K562 (cell line): Measurements from ENCODE around the gene RBFOX1. TPM values are rescaled to one million over a fixed set of nuclear protein-coding genes. Genes with fewer than 3 reads are reported as not detected.

ENCODE experiments used
- ATAC-seq: fragments of 200-7000 bp; cut with Tn5 transposase; 3 replicates; pipeline ENCODE4 v1.9.1; 2020; ENCODE audit warnings: moderate library complexity
- BruUV-seq: library from RNA; stranded (reverse); fragments of 400-500 nt; replicated peaks from 2 replicates; lab custom pipeline; 2021; lab: Mats Ljungman, UMichigan
- CTCF ChIA-PET: fragments of 300-600 bp; formaldehyde crosslinking; extraction: SDS; loops from one replicate; lab custom pipeline; 2021; ENCODE audit warnings: low intra/inter-chr PET ratio; lab: Yijun Ruan, JAX
- POLR2A ChIA-PET: fragments of 300-600, 350-650 bp; sonication (Branson Sonifier 250); formaldehyde crosslinking; extraction: SDS; loops from one replicate; lab custom pipeline; 2021; ENCODE audit warnings: antibody characterized with exemption, inconsistent platforms; lab: Yijun Ruan, JAX
- DNase-seq, 4 experiments: peaks; one replicate each; pipeline versions ENCODE4 v3.0.0 to v3.0.0-alpha.2; 2011 to 2018; ENCODE audit warnings: low spot score in 3 of 4, mixed read lengths in 3 of 4; ENCODE audit errors: extremely low read depth in 1 of 4
- FAIRE-seq: peaks from 2 replicates; lab custom pipeline; 2011; peaks lifted over from hg19 to GRCh38; lab: Jason Lieb, UNC
- H2AFZ ChIP-seq: 2 replicates; pipeline ENCODE4 v1.6.0; 2011; ENCODE audit warnings: low read depth, low read length, control low read depth, inconsistent platforms
- H3K27ac ChIP-seq: fragments of 200-600 bp; 3 replicates; pipeline ENCODE4 v1.8.0; 2011; ENCODE audit warnings: low read depth, mild to moderate bottlenecking, control low read depth, inconsistent platforms, low read length, moderate library complexity, mixed read lengths; ENCODE audit errors: extremely low read depth
- H3K27me3 ChIP-seq, 2 experiments: fragments of 300-600 bp in 1 of 2; 2 replicates in 1 of 2; 3 replicates in 1 of 2; pipeline versions ENCODE4 v1.6.0 to v1.8.0; 2011; ENCODE audit warnings: inconsistent platforms in 2 of 2, low read length in 2 of 2, mild to moderate bottlenecking in 1 of 2, mixed read lengths in 1 of 2, moderate library complexity in 1 of 2; ENCODE audit not compliant: control insufficient read depth in 2 of 2, insufficient read depth in 2 of 2
- H3K36me3 ChIP-seq: fragments of 300-600 bp; 3 replicates; pipeline ENCODE4 v1.8.0; 2011; ENCODE audit warnings: mild to moderate bottlenecking, low read length, inconsistent platforms; ENCODE audit not compliant: control insufficient read depth, insufficient read depth
- H3K4me1 ChIP-seq, 2 experiments: fragments of 200-600 bp in 1 of 2; replicated peaks in 1 of 2; 2 replicates in 1 of 2; 3 replicates in 1 of 2; pipeline versions ENCODE4 v1.5.1 to v1.8.0; 2011; ENCODE audit warnings: inconsistent platforms in 2 of 2, low read length in 2 of 2, mild to moderate bottlenecking in 1 of 2, mixed read lengths in 1 of 2, moderate library complexity in 1 of 2; ENCODE audit not compliant: control insufficient read depth in 2 of 2, insufficient read depth in 2 of 2
- H3K4me2 ChIP-seq: 2 replicates; pipeline ENCODE4 v1.6.1; 2011; ENCODE audit warnings: low read length, control low read depth, inconsistent platforms, mixed read lengths; ENCODE audit not compliant: insufficient read depth
- H3K4me3 ChIP-seq: fragments of 200-600 bp; sonication (generic), shearing (Covaris generic); 2 replicates; pipeline ENCODE4 v1.5.1; 2016; ENCODE audit warnings: control low read depth, inconsistent platforms
- H3K79me2 ChIP-seq: fragments of 200-600 bp; 3 replicates; pipeline ENCODE4 v1.8.0; 2011; ENCODE audit warnings: low read length, inconsistent platforms; ENCODE audit not compliant: control insufficient read depth, insufficient read depth
- H3K9ac ChIP-seq, 2 experiments: 2 replicates each; pipeline versions ENCODE4 v1.6.0 to v1.6.1; 2011; ENCODE audit warnings: low read depth in 2 of 2, low read length in 2 of 2, control low read depth in 1 of 2, inconsistent platforms in 1 of 2, mild to moderate bottlenecking in 1 of 2, mixed read lengths in 1 of 2; ENCODE audit not compliant: insufficient read depth in 1 of 2
- H3K9me1 ChIP-seq: one replicate; pipeline ENCODE4 v1.6.0; 2011; ENCODE audit warnings: inconsistent platforms, mild to moderate bottlenecking, low read length, moderate library complexity; ENCODE audit not compliant: control insufficient read depth, insufficient read depth
- H3K9me3 ChIP-seq: replicated peaks from 2 replicates; pipeline ENCODE4 v1.5.1; 2011; ENCODE audit warnings: low read depth, low read length, inconsistent platforms; ENCODE audit not compliant: control insufficient read depth, insufficient read depth
- H4K20me1 ChIP-seq: replicated peaks from 2 replicates; pipeline ENCODE4 v1.6.1; 2011; ENCODE audit warnings: low read length, inconsistent platforms, mixed read lengths; ENCODE audit not compliant: control insufficient read depth, insufficient read depth
- CBX1 ChIP-seq: sonication (generic); IDR thresholded peaks from 2 replicates; pipeline ENCODE4 v1.6.1; 2016; ENCODE audit warnings: antibody characterized with exemption, low read depth, mild to moderate bottlenecking
- CTCF ChIP-seq, 3 experiments: IDR thresholded peaks in 2 of 3; conservative IDR thresholded peaks in 1 of 3; 2 replicates each; pipeline ENCODE4 v1.5.1; 2011 to 2012; ENCODE audit warnings: low read length in 3 of 3, mild to moderate bottlenecking in 3 of 3, control low read depth in 2 of 3, improper control_type of control experiment in 1 of 3, inconsistent platforms in 1 of 3, low read depth in 1 of 3, mixed read lengths in 1 of 3, moderate library complexity in 1 of 3; ENCODE audit not compliant: insufficient read depth in 2 of 3
- SAFB2 ChIP-seq: fragments of 200-400 bp; formaldehyde crosslinking; IDR thresholded peaks from 2 replicates; pipeline ENCODE4 v1.6.1; 2018; ENCODE audit warnings: borderline replicate concordance, low read length, low read depth, moderate library complexity; ENCODE audit not compliant: severe bottlenecking
- SMAD1 ChIP-seq: fragments of 150-350 bp; IDR thresholded peaks from 2 replicates; pipeline ENCODE4 v1.6.1; 2014; ENCODE audit warnings: low read length, low read depth; ENCODE audit not compliant: partially characterized antibody
- WGBS: fragments of 100-300 bp; shearing (Covaris generic); methylation state at CpG from one replicate; pipeline ENCODE4 v1.1.6; 2016; ENCODE audit warnings: low coverage, mixed read lengths; ENCODE audit not compliant: insufficient coverage; ENCODE audit errors: missing lambda C conversion rate; 5-methylcytosine and 5-hydroxymethylcytosine counted together
- in situ Hi-C: fragments of 300-500 bp; cut with MboI; formaldehyde crosslinking; loops from 4 replicates; pipeline ENCODE4 v1.15.0; 2018; ENCODE audit warnings: inconsistent platforms, mixed read lengths
- intact Hi-C: fragments of 100-400 bp; cut with micrococcal nuclease; formaldehyde crosslinking; loops from 2 replicates; pipeline ENCODE4 v1.14.2; 2022
- polyA plus RNA-seq, 8 experiments: library from polyadenylated mRNA; depleted of rRNA in 4 of 8; stranded (reverse) in 5 of 8; unstranded in 3 of 8; fragments of >200 nt; fragmentation: Nextera tagmentation in 2 of 8; fragmentation: Illumina TruSeq in 1 of 8; extraction: Ambion mirVana in 2 of 8; extraction: Trizol in 1 of 8; gene quantifications; 2 replicates each; pipeline versions ENCODE4 v1.2.1 to v1.2.3, GENCODE V29; 2011 to 2014; ENCODE audit warnings: inconsistent platforms in 1 of 8, missing spikeins in 1 of 8
- total RNA-seq, 7 experiments: library from RNA; depleted of rRNA in 6 of 7; stranded (reverse); fragments of >200 nt in 6 of 7; fragmentation: Illumina TruSeq in 2 of 7; extraction: Trizol in 2 of 7; gene quantifications; 2 replicates each; pipeline versions ENCODE4 v1.2.1 to v1.2.3, GENCODE V29; 2011 to 2021; ENCODE audit warnings: low replicate concordance in 1 of 7

Gene RBFOX1
- total and polyA plus RNA-seq, 9 of the 15 experiments (the other 6 are each of a cell fraction or from before 2014, with no cell fraction given), result 0.03 TPM; not detected in 8

- no peak overlapping the region for H2AFZ ChIP-seq
- no peaks in the 10 kb centered on the region for H3K4me1 ChIP-seq
- TF ChIP-seq SAFB2, result no peak
- no peak for TF ChIP-seq CBX1
- no peak for ATAC-seq
- H3K79me2 ChIP-seq, result no peaks in the 10 kb centered on the region
- POLR2A ChIA-PET, result no interaction called here
- intact Hi-C loops, result no loop called here
- H3K9ac ChIP-seq, result no peak overlapping the region
- no peaks in the 10 kb centered on the region for H3K9me1 ChIP-seq
- no peaks in the 10 kb centered on the region for H3K36me3 ChIP-seq
- FAIRE-seq, result no peak
- H3K27ac ChIP-seq, result no peak overlapping the region
- no peak overlapping the region for H3K4me2 ChIP-seq
- H4K20me1 ChIP-seq, result no peaks in the 10 kb centered on the region
- 0% methylated on average over 4 of the region's 4 CpGs for WGBS
- no peak for DNase-seq
- H3K4me3 ChIP-seq, result no peak overlapping the region
- in situ Hi-C loops, result no loop called here
- no peaks in the 10 kb centered on the region for H3K9me3 ChIP-seq
- CTCF ChIA-PET, result no interaction called here
- H3K27me3 ChIP-seq, result no peaks in the 10 kb centered on the region; a peak in 1 of 5 replicates
- BruUV-seq, result no TSS peak
Observed at GRCh38 chr16:7319514-7319913, 13.1 kb upstream of the RBFOX1 start.

GRCh38 chr16:7321661-7322060 is 11.0 kb upstream of the RBFOX1 start:
- Histone ChIP-seq H3K4me2 (no peak overlapping the region), H2AFZ (no peak overlapping the region), H3K4me1 (no peaks in the 10 kb centered on the region), H3K9me1 (no peaks in the 10 kb centered on the region), H4K20me1 (no peaks in the 10 kb centered on the region), H3K4me3 (no peak overlapping the region), H3K27me3 (no peaks in the 10 kb centered on the region; a peak in 1 of 5 replicates), H3K36me3 (no peaks in the 10 kb centered on the region), H3K9me3 (no peaks in the 10 kb centered on the region), H3K27ac (no peak overlapping the region), H3K9ac (no peak overlapping the region), H3K79me2 (no peaks in the 10 kb centered on the region)
- in situ Hi-C loops (no loop called here), intact Hi-C loops (no loop called here)
- CTCF ChIA-PET, result no interaction called here
- DNase-seq (peak in 1 of 4 experiments; percentile 6), FAIRE-seq (no peak), ATAC-seq (no peak)
- 0% methylated on average over 1 of the region's 1 CpG for WGBS
- TF ChIP-seq CTCF (IDR thresholded peaks at IDR 0.05 in 2 of 3, conservative IDR thresholded peaks at IDR 0.05 in 1 of 3; ENCODE audit: insufficient read depth in 2 of 3, low read depth in 1 of 3, low read length in 3 of 3) (peak in 1 of 3 experiments; percentile 21; a peak in 2 of 6 replicates), SMAD1 (no peak)
- no TSS peak for BruUV-seq
- POLR2A ChIA-PET, result interaction anchor here (1.2 kb wide), 1 partner anchor 19 kb away, joined by 3 read pairs; no protein-coding TSS in a partner anchor
